NCI-H82 treated with DMSO at 0.1 percent for 48 hours (cell line): ENCODE measurements around the gene GAD2.

ENCODE experiments used
- DNase-seq: peaks from one replicate; lab custom pipeline; 2025; ENCODE audit not compliant: unreplicated experiment; lab: John Stamatoyannopoulos, UW

GAD2 gene

DNA sequence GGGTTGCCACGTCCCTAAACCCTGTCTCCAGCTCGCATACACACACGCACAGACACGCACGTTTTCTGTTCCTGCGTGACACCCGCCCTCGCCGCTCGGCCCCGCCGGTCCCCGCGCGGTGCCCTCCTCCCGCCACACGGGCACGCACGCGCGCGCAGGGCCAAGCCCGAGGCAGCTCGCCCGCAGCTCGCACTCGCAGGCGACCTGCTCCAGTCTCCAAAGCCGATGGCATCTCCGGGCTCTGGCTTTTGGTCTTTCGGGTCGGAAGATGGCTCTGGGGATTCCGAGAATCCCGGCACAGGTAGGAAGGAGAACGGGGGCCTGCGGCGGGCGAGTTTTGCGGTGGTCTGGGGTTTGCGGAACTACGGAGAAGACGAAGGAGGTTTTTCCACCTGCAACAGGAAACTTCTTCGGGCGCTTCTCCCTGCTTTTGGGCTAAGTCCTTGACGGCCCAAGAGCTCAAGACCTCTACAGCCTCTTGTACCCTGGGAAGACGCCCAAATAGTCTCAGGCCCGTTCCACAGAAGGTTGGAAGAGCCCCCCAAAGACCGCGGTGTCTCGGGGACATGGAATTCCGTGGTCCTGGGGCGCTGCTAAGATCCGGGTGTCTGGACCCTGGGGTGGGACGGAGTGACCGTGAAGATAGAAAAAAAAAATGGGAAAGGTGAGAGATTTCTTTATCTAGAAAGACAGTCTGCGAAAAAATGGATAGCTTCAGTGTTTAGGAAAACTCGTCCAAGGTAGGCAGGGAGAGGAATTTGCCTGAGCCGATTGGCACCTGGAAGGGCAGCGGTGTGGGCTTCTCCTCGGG lies at the start of gene GAD2:
Gene GAD2, plus strand, starts transcription at position 190 of the 811 bp plus-strand sequence. Its CDS starts 36 bp downstream, at position 226.
- DNase-seq, result no peak

DNA sequence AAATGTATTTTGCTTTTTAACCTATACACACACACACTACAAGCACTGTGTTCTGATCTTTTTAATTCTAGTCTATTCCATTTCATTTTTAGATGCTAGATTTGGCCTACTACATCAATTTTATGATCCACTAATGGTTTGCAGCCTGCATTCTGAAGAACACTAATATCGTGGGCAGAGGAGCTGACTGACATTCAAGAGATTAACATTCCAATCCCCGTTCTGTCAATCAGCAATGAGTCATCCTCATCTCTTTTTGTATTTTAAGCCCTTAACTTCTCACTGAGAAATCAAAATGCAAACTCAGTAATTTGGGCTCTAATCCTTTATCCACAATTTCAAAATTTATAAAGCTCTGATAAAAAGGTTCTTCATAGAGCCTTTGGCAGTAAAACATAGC lies 47.1 kb upstream of the GAD2 start:
- no peak for DNase-seq

DNA sequence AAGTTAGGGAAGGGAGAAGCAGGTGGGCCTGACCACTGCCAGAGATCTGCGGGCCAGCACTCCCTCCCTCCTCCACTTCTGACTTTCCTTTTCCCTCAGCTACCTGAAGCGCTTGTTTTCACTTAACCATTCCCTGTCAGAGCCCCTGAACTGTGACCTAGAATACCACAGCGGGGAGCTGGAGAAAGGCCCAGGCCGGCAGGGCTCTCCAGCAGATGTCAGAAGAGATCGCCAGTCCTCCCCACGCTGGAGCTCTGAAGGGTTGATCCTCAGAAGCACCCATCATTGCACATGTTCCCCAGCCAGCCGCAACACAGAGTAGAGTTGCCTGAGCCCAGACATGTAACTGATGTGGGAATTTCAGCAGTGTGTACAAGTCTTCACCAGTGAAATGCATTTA lies 44.4 kb upstream of the GAD2 start:
- DNase-seq, result no peak

DNA sequence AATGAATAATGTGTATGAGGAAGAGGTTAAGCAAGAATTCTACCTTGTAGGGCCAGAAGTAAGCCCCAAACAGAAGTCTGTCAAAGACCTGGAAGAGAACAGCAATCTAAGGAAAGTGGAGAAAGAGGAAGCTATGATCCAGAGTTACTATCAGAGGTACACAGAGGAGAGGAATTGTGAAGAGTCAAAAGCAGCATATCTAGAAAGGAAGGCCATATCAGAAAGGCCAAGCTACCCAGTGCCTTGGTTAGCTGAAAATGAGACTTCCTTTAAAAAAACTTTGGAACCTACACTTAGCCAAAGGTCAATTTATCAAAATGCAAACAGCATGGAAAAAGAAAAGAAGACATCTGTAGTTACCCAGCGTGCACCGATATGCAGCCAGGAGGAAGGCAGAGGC lies 42.7 kb upstream of the GAD2 start:
- no peak for DNase-seq

DNA sequence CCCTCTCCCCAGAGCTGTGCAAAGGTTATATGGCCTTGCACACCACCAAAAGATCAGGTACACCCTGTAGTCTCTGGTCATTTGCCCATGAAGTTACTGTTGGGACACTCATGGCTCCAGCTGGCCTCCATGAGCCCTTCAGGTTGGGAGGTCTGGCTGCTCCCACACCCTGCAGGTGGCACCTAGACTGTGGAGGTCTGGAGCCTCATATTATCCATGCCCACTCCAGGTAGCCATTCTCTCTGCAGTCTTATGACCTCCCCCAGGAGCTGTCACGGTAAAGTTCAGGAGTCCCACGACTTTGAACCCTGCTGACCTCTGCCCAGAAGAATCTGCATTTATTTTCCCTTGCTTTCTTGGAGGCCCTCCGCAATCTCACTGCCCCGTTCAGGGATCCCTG lies 39.2 kb upstream of the GAD2 start:
- no peak for DNase-seq

DNA sequence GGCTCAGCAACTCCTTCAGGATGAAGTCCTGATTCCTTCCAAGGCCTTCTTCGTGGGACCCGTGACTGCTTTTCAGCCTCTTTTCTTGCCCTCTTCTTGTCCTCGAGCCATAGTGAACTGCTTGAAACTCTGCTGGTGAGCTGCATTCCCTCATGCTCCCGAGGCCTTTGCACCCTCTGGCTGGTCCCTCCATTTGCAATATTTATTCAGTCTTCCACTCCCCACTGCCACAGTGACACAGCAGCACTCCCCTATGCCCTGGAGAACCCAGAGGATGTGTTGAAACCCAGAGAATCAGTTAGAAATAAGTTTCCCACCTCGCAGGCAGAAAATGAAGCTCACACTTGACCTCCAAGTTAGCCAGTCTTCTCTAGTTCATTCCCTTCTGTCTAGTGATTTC lies 22.3 kb upstream of the GAD2 start:
- no peak for DNase-seq

DNA sequence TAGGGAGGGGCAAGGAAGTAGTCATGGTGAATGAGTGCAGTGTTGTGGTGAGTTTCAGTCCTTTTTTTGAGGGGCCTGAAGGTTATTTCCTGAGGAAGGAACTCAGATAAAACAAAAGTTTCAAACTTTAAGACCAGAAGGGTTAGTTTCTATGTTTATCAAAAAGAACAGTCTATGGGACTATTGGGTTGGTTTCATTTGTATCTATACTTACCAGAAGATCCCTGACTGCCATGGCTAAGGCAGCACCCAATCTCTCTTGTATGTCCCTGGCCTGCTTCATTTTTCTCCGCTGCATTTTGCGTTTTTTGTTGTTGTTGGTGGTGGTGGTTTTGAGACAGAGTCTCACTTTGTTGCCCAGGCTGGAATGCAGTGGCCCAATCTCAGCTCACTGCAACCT lies 19.3 kb upstream of the GAD2 start:
- no peak for DNase-seq

DNA sequence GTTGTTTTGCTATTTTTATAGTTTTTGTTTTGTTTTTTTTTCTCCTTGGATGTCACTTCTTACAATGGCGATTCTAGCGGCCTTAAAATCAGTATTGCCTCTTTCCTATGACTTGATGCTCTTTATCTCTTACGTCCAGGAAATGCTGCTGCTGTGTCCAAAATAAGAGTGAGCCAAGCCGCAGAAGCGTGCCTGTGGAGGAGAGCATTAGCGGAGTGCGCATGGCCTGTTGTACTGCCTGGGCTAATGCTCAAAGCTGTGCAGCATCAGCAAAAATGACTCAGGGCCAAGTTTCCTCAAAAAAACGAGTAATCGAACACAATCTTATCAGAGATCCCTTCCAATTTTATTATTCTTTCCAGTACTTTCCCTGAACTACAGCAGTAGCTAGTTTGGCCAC lies 18.5 kb upstream of the GAD2 start:
- DNase-seq, result no peak

DNA sequence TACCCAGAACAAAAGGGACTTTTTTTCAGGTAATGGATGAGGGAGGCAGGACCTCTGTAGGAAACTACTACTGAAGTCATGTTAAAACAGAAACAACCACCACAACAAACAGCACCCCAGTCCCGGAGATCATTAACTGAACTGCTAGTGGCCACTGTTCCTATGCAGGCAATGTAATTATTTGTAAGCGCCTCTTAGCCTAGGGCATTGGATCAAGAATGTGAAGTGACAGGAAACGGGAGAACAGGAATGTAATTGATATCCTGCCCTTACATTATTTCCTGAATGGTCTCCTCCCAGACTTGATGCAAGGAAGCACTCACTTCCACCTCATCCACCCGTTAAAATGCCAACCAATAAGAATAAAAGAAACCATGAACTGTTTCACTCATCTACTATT lies 16.7 kb upstream of the GAD2 start:
- no peak for DNase-seq

DNA sequence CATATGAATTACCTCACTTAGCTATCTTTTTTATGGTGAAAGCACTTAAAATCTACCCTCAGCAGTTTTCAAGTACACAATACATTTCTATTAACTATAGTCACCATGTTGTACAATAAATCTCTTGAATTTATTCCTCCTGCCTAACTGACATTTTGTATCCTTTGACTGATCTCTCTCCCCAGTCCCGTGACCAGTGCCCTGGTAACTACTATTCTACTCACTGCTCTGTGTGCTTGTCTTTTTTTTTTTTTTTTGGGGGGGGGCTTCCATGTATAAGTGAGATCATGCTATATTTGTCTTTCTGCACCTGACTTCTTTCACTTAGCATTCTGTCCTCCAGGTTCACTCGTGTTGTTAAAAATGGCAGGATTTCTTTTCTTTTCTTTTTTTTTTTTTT lies 11.4 kb upstream of the GAD2 start:
- DNase-seq, result no peak

DNA sequence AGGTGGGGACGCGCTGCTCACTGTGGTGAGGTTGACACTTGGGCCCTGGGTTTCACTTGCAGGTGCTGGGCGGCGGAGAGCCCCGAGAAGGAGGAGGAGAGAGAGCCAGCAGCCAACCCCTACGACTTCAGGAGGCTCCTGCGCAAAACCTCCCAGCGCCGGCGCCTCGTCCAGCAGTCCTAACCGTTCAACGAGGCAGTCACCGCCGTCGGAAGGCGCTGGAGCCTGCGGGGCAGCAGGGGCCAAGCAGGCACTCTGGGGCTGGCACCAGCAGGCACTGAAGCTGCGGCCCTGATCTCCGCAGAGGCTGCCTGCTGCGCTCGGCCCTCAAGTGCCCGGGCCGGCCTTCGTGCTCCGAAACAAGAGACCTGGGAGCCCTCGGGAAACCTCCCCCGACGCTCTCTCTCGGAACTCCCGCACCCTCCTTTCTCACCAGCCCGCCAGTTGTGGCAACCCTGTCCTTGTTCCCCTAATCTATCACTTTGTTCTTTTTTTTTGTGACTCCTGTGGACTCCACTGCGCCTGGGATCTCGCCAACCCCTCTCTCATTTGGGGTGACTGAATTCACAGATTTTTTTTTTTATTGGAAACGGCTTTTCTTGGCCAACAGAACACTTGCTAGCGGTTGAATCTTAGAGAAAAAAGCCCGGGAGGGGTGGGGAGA lies 4.7 kb upstream of the GAD2 start:
- no peak for DNase-seq

DNA sequence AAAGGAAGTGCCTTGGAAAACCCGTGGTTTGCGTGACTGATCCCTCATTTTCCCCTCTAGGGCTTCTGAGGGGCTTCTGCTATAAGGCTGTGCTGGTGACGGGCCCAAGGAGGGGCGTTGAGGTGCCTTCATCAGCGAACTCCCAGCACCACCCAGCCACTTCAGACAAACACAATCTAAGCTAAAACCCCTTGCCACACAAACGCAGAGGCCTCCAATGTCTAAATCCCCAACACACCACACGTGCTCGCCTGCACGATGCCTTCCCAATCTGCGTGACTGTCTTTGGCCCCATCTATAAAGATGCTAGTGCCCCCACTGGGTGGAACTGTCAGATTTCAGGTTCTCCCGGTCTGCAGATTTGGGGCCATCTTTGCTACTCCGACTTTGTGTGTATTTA lies 4.1 kb upstream of the GAD2 start:
- DNase-seq, result no peak

DNA sequence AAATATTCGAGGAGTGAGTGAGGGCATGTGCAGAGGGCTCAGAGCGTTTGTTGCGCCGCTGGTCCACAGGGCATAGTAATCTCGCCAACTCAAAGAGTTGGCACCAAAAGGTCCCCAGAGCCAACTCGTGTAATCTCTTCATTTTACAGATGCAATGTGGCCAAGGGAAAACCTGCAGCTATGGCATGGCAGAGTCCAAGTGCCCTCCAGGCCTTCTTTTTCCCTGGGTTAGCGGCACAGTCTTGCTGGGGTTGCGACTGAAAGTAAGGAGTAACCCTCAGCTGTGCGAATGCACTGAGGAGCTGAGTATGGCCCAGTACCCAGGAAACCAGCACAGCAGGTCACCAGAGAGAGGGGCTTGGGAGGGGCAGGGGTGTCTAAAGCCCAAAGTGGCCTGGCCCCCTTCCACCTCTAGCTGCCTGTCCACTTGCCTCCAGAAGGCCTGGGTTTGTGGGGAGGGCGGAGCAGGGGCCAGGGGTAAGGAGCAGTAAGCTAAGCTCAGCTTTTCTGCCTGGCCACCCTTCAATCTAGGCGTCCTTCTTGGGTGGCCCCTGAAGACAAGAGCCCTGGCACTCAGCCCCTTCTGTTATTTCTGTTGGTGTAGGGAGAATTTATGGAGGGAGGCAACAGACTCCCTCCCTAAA lies 3.3 kb upstream of the GAD2 start:
- no peak for DNase-seq

DNA sequence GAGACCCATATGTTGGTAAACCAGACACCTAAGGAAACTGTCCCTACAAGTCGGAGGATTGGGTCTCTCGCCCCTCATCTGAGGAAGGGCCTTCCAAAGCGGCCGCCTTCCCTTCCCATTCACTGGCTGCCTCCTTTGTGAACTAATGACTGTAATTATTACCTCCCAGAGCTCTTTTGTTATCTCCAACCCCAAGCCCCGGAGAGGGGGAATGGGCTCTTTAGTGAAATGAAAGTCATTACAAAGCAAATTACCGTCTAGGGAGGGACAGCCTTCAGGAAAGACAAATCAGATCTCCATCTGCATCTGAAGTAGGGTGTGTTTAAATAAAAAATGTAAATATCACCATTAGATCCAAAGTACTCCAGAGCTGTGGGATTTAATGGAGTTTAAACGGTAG lies 2.6 kb upstream of the GAD2 start:
- DNase-seq, result no peak

DNA sequence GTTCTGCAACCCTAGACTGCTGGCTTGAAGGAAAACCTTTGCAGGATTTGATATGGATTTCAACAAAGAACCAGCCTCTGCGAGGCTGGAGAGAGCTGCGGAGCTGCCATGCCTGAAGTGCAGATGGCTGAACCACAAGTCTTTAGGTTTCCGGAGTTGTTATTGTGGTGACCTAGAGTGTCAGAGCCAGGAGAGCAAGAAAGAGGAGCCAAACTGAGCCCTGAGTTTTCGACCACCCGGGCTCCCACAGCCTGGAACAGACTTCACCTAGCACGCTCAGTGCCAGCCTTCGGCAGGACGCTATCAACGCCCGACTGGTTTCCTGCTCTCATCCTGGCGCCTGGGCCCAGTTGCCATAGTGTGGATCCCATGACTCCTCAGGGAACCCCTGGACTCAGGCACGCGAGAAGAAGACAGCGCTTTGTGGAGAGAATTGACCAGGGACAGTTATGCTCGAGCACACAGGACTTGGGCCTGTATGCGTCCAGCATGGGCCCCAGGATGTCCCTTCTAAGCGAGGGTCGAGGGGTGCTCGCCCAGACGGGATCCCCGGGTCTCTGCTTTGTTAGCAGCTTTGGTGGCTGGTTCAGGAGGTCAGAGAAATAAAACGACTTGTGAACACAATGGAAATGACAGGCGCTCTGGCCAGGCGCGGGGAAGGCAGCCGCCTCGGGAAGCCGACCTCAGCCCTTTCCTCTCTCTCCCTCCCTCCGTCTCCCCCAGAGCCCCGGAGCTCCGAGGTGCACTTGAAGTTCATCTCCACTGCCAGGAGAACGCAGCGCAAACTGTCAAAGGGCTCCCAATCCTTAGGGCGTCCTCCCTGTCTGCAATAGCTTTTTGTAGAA lies 1.8 kb upstream of the GAD2 start:
- DNase-seq, result no peak

DNA sequence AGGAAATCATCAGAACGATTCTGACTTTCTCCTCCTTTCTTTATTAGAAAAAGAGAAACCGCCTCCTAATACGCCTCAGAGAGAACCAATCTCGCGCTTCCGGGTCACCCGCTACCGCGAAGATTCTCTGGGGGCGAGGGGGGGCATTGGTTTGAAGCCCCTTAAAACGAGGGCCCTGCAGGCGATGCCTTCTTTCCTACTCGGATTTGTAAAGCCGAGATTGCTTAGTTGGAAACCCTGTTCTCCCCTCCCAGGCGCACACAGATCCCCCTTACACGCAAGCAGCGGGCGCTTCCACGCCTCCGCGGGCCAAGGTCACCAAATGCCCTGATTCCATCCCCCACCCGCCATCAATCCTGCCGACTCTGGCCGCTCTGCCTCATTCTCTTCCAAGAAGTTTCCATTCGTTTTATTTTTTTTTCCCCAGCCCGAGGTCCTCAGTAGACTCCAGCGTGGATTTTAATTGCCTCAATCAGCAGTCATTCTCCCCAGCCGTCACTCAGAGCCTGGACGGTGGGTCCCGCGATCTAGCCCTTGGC lies 1.1 kb upstream of the GAD2 start:
- no peak for DNase-seq

DNA sequence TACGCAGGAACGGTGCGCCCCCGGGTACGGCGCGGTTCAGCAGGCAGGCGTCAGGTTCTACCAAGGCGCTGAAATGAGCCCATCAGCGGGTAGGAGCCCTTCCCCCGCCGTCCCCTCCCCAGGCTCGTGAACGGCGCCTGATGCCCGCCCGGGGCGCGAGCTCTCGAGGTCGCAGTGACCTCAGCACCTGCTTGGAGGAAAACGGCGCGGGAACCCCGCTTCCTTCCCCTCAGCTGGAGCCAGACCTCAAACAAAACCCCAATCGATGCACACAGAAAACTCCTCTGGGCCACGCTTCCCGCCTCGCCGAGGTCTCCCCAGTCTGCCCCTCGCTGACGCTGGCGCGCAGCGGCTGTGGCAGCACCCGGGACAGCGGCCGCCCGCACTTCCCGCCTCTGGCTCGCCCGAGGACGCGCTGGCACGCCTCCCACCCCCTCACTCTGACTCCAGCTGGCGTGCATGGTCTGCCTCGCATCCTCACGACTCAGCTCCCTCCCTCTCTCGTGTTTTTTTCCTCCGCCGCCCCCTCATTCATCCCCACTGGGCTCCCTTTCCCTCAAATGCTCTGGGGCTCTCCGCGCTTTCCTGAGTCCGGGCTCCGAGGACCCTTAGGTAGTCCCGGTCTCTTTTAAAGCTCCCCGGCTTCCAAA lies 514 bp upstream of the GAD2 start:
- no peak for DNase-seq

DNA sequence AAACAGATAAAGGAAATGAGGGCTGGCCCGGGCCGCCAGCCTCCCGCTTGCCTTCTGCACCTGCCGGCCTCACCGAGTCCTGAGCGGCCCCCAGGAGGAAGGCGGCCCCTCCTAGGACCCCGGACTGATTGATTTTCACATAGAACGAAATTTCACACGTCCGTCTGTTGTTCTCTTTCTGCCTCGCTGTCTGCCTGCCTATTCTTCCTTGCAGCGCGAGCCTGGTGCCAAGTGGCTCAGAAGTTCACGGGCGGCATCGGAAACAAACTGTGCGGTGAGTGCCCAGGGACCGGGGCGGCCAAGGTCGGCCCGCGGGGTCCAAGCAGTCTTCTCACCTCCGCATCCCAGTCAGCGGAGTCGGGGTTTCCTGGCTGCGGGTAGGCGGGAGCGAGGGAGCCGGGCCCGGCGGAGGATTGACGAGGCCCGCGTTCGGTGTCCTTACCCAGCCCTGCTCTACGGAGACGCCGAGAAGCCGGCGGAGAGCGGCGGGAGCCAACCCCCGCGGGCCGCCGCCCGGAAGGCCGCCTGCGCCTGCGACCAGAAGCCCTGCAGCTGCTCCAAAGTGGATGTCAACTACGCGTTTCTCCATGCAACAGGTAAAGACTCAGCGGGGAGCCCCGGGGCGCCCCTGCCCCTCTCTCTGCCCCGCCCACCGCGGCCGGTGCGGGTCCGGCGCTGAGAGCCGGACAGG lies 967 bp downstream of the GAD2 start:
- DNase-seq, result no peak

DNA sequence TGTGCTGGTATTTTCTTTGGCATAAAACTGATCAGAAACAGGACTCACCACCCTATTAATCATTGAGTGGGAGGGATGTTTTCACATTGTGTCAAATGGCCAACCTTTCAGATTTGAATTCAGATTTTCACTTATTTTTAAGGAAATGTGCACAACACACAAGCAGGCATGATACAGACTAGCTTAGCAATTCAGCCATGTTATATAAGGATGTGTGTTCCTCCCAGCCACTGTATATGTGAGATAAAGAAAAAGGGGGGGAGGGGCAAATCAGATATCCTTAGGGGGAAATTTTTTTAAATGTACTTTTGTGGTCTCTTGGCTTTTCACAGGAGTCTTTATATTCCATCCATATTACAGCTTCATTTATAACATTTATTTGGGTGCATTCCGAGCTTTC lies 3.1 kb downstream of the GAD2 start:
- no peak for DNase-seq

DNA sequence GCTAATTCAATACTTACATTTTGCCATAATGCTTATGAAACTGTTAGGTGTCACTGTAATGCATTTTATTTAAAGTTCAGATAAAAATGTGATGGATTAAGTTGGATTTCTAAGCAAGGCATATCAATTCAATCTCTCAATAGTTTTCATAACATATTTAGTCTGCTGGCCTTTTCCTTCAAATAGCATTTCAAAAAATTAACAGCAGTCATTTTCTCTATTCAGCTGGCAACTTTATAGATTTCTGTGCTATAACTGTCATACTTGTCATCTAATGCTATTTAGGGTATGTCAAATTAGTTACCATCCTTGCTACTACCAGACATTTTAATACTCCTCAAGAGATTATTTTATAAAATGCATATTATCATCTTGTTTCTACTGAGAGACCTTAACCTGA lies 4.3 kb downstream of the GAD2 start:
- DNase-seq, result no peak
